ENCODE measurements around the gene CDK10.

- TF ChIP-seq CTCF (IDR thresholded peaks at IDR 0.05) (no peak), POLR2A (IDR thresholded peaks at IDR 0.05) (no peak)
Observed at GRCh38 chr16:89716916-89717687, 30.6 kb downstream of the CDK10 start.

Measured in right lobe of liver (tissue), 4 donors.